Skeletal muscle satellite cell (primary cell): ENCODE measurements around the gene SRGAP2C.
"Not testable (repeated sequence)": the region's sequence is repeated elsewhere in the genome, so short reads cannot be mapped to it uniquely, and the experiment has no call there.

Experiments
- H3K27me3 ChIP-seq: 2 replicates; pipeline ENCODE4 v1.7.0; 2013; ENCODE audit warnings: low read length; ENCODE audit not compliant: control insufficient read depth, insufficient read depth
- H3K36me3 ChIP-seq: 2 replicates; pipeline ENCODE4 v1.7.0; 2013; ENCODE audit warnings: mild to moderate bottlenecking, control low read depth, low read length; ENCODE audit not compliant: insufficient read depth
- H3K4me1 ChIP-seq: 2 replicates; pipeline ENCODE4 v1.7.0; 2013; ENCODE audit warnings: low read length; ENCODE audit not compliant: control insufficient read depth, insufficient read depth
- H3K4me2 ChIP-seq: 2 replicates; pipeline ENCODE4 v1.7.0; 2013; ENCODE audit warnings: mild to moderate bottlenecking, low read length
- H3K4me3 ChIP-seq: 2 replicates; pipeline ENCODE4 v1.7.0; 2013; ENCODE audit warnings: low read length
- H3K9ac ChIP-seq: 2 replicates; pipeline ENCODE4 v1.7.0; 2013; ENCODE audit warnings: mild to moderate bottlenecking, low read depth, low read length, moderate library complexity
- H3K9me3 ChIP-seq: replicated peaks from 2 replicates; pipeline ENCODE4 v1.7.0; 2013; ENCODE audit warnings: mild to moderate bottlenecking, control low read depth, low read length

The SRGAP2C gene

GRCh38 chr1:121243913-121244312, 59.1 kb downstream of the SRGAP2C start:
- not testable (repeated sequence) for H3K4me3 ChIP-seq, H3K9me3 ChIP-seq, H3K9ac ChIP-seq

GRCh38 chr1:121246399-121246798, 61.6 kb downstream of the SRGAP2C start:
- H3K4me3 ChIP-seq, H3K27me3 ChIP-seq, H3K9me3 ChIP-seq, H3K4me2 ChIP-seq, H3K9ac ChIP-seq, H3K4me1 ChIP-seq, H3K36me3 ChIP-seq: not testable (repeated sequence)

More at GRCh38 chr1:121243913-121244312, 59.1 kb downstream of the SRGAP2C start:
- H3K36me3 ChIP-seq, H3K4me2 ChIP-seq, H3K4me1 ChIP-seq, H3K27me3 ChIP-seq: not testable (repeated sequence)

DNA sequence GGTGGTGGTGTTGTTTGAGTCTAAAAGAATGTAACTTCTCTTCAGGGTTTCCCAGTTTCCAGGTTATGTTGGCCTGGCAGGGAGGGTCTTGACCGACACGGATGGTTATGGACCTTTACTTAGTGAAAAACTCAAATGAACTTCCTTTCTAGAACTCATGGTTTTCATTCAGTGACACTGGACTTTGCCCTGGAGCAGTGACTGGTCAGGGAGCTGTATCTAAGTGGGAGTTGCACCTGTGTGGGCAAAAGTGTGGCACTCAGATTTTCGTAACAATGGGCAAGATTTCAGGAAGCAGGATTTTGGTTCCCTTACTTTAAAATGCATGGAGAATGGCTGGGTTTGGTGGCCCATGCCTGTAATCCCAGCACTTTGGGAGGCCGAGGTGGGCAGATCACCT, 67.9 kb downstream of the SRGAP2C start:
- H3K4me3 ChIP-seq, H3K9me3 ChIP-seq, H3K4me1 ChIP-seq, H3K27me3 ChIP-seq, H3K9ac ChIP-seq, H3K36me3 ChIP-seq, H3K4me2 ChIP-seq: not testable (repeated sequence)

GRCh38 chr1:121254618-121255017, 69.8 kb downstream of the SRGAP2C start:
- H3K36me3 ChIP-seq, H3K4me2 ChIP-seq, H3K27me3 ChIP-seq, H3K4me3 ChIP-seq, H3K9me3 ChIP-seq, H3K4me1 ChIP-seq, H3K9ac ChIP-seq: not testable (repeated sequence)

GRCh38 chr1:121257632-121258031, 72.9 kb downstream of the SRGAP2C start:
- H3K36me3 ChIP-seq, result not testable (repeated sequence)

GRCh38 chr1:121258134-121258533, 73.4 kb downstream of the SRGAP2C start:
- not testable (repeated sequence) for H3K36me3 ChIP-seq, H3K27me3 ChIP-seq, H3K9ac ChIP-seq, H3K4me3 ChIP-seq, H3K9me3 ChIP-seq, H3K4me2 ChIP-seq, H3K4me1 ChIP-seq

More at GRCh38 chr1:121257632-121258031, 72.9 kb downstream of the SRGAP2C start:
- not testable (repeated sequence) for H3K9me3 ChIP-seq, H3K27me3 ChIP-seq, H3K4me2 ChIP-seq, H3K9ac ChIP-seq, H3K4me1 ChIP-seq, H3K4me3 ChIP-seq

GRCh38 chr1:121260205-121260604, 75.4 kb downstream of the SRGAP2C start:
- H3K4me1 ChIP-seq, H3K36me3 ChIP-seq, H3K27me3 ChIP-seq, H3K9me3 ChIP-seq, H3K4me2 ChIP-seq, H3K4me3 ChIP-seq, H3K9ac ChIP-seq: not testable (repeated sequence)

- H3K4me3 ChIP-seq, H3K27me3 ChIP-seq, H3K36me3 ChIP-seq, H3K4me1 ChIP-seq, H3K4me2 ChIP-seq, H3K9me3 ChIP-seq, H3K9ac ChIP-seq: not testable (repeated sequence)
These were observed 77.4 kb downstream of the SRGAP2C start for GRCh38 chr1:121262163-121262562.

DNA sequence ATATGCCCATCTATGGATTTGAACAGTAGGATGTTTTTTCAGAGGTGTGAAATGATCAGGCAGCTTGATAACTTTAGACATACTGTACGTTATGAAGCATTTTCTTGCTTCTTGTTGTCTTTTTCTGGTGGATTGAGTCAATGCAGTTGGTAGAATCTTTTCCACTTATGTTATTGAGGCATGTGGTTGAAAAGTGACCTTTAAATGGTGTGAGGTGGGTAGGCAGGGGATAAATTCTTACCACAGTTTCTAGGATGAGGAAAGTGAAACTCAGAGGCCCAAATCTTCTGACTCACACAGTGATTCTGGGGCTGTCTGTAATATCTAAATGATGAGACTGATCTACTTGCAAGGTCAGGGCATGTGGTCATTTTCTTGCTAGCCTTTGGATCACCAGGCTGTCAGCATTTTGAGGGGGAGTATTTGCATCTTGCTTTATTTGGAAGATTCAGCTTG, 79.0 kb downstream of the SRGAP2C start:
- H3K36me3 ChIP-seq, H3K9me3 ChIP-seq, H3K9ac ChIP-seq, H3K4me1 ChIP-seq, H3K4me2 ChIP-seq, H3K27me3 ChIP-seq, H3K4me3 ChIP-seq: not testable (repeated sequence)

DNA sequence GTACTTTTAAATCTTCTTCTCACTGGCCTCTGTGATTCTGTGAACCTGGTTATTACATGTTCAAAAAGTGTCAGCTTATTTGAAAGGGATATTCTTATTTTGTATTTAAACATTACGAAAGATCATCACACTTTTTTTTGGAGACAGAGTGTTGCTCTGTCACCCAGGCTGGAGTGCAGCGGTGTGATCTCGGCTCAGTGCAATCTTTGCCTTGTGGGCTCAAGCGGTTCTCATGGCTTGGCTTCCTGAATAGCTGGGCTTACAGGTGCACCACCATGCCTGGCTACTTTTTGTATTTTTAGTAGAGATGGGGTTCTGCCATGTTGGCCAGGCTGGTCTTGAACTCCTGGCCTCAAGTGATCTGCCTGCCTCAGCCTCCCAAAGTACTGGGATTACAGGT, 82.3 kb downstream of the SRGAP2C start:
- H3K4me2 ChIP-seq, H3K4me1 ChIP-seq, H3K4me3 ChIP-seq, H3K36me3 ChIP-seq, H3K9ac ChIP-seq, H3K9me3 ChIP-seq, H3K27me3 ChIP-seq: not testable (repeated sequence)

DNA sequence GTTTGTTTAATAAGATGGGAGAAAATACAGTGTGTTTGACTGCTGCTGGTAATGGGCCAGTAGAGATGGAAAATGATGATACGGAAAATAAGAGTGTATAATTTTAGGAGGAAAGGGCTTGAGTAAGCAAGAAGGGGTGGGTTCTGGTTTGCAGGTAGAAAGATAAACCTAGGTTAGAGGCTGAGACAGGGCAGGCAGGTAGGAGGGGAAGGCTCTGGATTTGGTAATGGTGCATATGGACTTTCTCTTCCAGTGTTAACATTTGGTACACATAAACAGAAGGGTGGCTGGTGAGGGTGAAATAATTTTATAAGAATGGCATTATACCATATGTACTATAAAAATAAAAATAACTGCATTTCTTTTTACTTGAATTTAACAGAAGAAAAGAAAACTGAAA, 84.5 kb downstream of the SRGAP2C start:
- H3K4me1 ChIP-seq, H3K4me2 ChIP-seq, H3K9ac ChIP-seq, H3K9me3 ChIP-seq, H3K4me3 ChIP-seq, H3K27me3 ChIP-seq, H3K36me3 ChIP-seq: not testable (repeated sequence)

DNA sequence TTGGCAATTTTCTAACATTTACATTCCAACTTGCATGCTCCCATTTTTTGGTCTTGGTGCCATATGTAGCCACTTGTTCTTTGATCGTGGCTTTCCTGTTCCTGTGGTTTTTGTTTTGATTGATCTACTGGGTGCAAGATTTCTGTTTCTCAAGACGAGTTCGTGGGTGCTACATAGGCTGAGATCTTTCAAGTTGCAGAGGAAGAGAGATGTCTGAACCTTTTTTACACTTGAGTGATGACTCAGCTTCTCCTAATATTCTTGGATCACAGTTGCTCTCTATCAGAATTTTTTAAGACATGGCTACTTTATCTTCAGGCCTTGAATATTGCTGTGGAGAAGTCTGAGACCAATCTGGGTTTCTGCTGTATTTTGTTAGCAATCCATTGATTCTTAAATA, 85.2 kb downstream of the SRGAP2C start:
- not testable (repeated sequence) for H3K27me3 ChIP-seq, H3K9me3 ChIP-seq, H3K9ac ChIP-seq, H3K36me3 ChIP-seq, H3K4me1 ChIP-seq, H3K4me2 ChIP-seq, H3K4me3 ChIP-seq
